ENCODE measurements around the gene ANKDD1B.
"Not testable (repeated sequence)": the region's sequence is repeated elsewhere in the genome, so short reads cannot be mapped to it uniquely, and the experiment has no call there.

Gene ANKDD1B

GRCh38 chr5:75611311-75612225 is at the start of gene ANKDD1B:
TSS of gene ANKDD1B (plus strand) at chr5:75611453. CDS start at chr5:75611635, 182 bp downstream.
- DNase-seq: no peak

GRCh38 chr5:75565991-75566709 is 45.1 kb upstream of the ANKDD1B start:
- DNase-seq: peak; percentile 10

GRCh38 chr5:75566710-75567309 is 44.4 kb upstream of the ANKDD1B start:
- peak; percentile 58 for DNase-seq

GRCh38 chr5:75567710-75568109 is 43.5 kb upstream of the ANKDD1B start:
- no peak for DNase-seq

GRCh38 chr5:75568202-75568601 is 43.1 kb upstream of the ANKDD1B start:
- no peak for DNase-seq

DNA sequence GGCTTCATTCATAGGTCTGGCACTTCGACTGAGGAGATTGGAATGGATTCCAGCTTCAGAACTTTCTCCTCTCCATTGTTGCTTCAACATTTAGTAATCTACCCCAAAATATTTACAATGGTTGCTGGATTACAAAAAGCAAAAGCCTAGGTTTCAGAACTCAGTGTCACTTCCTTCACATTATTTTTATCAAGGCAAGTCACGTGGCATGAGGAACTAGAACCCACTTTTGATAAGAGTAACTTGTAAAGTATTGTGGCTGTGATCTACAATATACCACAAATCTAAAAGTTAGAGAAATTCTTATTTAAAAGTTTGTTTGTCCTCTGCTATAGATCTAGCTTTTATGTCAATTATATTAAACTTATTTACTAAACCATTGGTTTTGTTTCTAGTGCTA is 39.7 kb upstream of the ANKDD1B start:
- no peak for DNase-seq

DNA sequence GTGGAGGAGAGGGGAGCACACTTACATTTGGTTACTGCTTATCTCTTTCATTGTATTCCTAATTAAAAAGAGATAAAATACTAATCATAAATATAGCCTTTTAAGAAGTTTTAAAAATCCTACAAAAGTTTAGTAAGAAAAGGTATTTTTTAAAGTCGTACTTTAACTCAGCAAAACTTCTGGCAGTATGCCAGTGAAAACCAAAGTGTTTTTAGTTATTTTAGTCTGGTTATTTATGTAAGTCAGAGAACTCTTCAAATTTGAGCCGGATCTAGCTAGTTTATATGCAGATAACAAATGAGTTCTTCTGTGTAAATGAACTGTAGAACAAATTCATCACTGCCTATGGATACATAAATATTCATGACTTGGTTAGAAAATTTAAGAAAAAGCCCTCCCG is 36.5 kb upstream of the ANKDD1B start:
- no peak for DNase-seq

- DNase-seq: not testable (repeated sequence)
These were observed 33.0 kb upstream of the ANKDD1B start for GRCh38 chr5:75578280-75578679.

DNA sequence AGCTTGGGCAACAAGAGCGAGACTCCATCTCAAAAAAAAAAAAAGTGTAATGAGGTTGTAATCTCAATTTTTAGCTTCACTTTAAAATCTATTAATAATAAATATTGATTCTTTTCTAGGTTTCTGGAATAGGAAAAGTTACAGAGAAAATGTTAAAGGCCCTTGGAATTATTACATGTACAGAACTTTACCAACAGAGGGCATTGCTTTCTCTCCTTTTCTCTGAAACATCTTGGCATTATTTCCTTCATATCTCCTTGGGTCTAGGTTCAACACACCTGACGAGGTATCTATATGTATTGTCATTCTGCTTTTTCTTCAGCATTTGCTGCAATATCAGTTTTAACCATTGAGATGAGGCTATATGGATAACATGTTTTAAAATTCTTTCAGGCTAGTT is 26.6 kb upstream of the ANKDD1B start:
- no peak for DNase-seq

DNA sequence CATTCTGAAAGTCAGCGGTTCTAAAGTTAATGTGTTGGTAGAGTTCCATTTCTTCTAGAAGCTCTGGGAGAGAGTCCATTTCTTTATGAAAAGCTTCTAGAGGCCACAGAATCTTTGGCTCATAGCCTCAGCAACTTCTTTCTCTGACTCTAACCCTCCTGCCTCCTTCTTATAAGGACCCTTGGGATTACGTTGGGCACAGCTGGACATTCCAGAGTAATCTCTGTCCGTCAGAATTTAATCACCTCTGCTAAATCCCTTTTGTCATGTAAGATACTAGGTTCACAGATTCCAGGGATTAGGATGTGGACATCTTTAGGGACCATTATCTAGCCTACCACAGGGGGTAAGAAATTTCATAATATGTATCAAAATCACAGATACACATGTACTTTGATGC is 22.6 kb upstream of the ANKDD1B start:
- DNase-seq: no peak

GRCh38 chr5:75600535-75600934 is 10.7 kb upstream of the ANKDD1B start:
- no peak for DNase-seq

DNA sequence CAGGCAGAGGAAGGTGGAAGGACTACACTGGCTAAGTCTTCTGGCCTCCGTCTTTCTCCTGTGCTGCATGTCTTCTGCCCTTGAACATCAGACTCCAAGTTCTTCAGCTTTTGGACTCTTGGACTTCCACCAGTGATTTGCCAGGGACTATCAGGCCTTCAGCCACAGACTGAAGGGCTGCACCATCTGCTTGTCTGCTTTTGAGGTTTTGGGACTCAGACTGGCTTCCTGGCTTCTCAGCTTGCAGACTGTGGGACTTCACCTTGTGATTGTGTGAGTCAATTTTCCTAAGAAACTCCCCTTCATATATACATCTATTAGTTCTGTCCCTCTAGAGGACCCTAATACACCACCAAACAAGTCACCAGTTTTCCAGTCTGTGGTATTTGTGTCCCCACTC is 9.7 kb upstream of the ANKDD1B start:
- DNase-seq: no peak

- no peak for DNase-seq
These were observed 9.3 kb upstream of the ANKDD1B start for GRCh38 chr5:75601996-75602395.

DNA sequence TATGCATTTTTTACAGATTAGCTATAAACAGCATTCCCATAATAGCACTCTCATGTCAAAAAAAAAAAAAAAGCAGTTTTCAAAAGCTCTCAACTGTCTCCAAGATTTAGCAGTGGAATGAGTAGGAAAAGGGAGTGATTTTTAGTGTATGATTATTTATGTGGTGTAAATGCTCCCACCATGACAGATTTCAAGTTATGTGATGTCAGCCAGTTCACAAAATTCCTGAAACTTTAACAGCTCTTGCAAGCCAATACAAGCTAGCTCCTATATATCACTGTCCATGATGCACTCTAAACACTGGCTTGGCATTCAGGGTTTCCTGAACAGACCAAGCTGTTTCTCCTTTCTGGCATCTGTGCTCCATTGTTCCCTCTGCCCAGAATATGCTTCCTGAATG is 7.9 kb upstream of the ANKDD1B start:
- DNase-seq: no peak

DNA sequence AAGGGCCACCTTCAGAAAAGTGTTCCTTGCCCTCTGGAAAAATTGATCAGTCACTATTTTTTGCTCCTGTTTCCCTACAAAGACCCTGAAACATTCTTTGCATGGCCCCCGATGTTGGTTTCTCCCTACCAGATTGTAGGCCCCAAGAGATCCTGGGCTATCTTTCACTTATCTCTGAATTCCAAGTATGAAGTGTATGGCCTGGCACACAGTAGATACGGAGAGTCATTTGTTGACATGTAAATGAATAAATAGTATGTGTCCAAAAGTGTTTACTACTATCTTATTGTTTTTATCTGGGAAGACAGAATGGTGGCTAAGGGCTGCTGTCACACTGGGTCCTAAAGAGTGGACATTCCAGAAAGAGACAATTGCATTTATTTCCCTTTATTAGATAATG is 7.4 kb upstream of the ANKDD1B start:
- no peak for DNase-seq

GRCh38 chr5:75607341-75607740 is 3.9 kb upstream of the ANKDD1B start:
- DNase-seq: not testable (repeated sequence)

GRCh38 chr5:75608870-75609269 is 2.4 kb upstream of the ANKDD1B start:
- no peak for DNase-seq

DNA sequence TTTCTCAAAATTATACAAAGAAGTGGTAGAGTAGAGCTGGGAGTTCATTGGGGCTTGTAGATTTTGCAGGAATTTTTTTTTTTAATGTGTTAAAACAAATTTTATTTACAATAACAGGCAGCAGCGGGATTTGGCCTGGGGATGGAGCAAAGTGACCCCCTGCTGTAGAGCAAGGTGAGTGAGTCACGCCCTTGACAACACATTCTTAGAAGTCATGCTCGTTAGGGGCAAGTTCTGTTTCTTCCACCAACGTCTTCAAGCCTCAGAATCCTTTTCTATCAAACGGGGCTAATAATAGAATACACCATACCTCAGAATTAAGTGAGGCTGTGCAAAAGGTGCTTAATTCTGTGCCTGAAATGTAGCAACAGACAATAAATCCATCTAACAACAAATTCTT is 1.1 kb upstream of the ANKDD1B start:
- DNase-seq: no peak

DNA sequence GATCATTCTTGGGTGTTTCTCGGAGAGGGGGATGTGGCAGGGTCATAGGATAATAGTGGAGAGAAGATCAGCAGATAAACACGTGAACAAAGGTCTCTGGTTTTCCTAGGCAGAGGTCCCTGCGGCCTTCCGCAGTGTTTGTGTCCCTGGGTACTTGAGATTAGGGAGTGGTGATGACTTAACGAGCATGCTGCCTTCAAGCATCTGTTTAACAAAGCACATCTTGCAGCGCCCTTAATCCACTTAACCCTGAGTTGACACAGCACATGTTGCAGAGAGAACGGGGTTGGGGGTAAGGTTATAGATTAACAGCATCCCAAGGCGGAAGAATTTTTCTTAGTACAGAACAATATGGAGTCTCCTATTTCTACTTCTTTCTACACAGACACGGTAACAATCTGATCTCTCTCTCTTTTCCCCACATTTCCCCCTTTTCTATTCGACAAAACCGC is 368 bp upstream of the ANKDD1B start:
- DNase-seq: not testable (repeated sequence)

DNA sequence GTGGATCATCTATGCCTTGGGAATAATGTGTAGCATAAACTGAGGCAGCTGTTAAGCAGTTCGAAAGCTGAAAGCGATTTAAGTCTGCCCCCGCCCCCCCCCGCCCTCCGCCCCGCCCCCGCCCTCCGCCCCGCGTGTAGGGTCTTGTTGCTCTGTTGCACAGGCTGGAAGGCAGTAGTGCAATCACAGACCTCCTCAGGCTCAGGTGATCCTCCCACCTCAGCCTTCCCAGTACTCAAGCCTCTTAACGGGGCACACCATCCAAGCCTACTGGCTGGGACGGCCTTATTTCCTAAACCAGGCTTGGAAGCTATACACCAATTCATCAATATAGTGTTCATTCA is 945 bp downstream of the ANKDD1B start:
- no peak for DNase-seq

DNA sequence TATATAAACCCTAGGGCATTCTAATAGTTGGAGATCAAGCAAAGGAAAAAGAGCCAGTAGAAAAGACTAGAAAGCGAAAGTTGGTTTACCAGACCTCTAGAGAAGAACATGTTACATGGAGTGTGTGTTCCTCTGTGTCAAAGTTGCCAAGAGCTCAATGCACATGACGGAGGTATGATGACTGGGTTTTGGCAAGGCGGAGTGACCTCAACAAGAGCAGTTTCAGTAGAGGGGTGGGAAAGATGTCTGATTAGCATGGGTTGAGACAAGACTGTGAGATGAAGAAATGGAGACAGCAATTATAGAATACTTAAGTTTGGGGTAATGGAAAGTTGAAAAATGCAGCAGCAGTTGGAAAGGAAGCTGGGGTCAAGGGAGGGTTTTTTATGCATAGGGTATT is 1.6 kb downstream of the ANKDD1B start:
- no peak for DNase-seq

DNA sequence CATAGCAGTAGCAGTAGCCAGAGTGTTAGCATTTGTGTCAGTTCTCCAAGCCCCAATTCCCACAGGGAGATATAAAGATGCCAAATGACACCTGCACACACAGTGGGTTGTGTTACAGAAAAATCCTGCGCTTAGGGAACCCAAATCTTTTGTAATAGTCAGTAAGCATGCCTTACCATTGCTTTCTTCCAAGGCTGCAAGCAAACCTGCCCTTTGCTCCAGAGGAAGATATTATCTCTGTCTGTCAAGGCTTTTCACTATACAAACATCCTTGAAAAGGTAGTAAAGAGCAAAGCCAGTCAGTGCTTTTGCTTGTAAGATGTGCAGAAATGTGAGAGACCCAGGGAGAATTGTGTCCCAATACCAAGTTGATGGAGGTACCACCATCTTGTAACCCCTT is 2.9 kb downstream of the ANKDD1B start:
- no peak for DNase-seq

- DNase-seq: no peak
These were observed 5.2 kb downstream of the ANKDD1B start for GRCh38 chr5:75616371-75616881.
